ENCODE measurements around the gene BCAN.

The BCAN gene

DNA sequence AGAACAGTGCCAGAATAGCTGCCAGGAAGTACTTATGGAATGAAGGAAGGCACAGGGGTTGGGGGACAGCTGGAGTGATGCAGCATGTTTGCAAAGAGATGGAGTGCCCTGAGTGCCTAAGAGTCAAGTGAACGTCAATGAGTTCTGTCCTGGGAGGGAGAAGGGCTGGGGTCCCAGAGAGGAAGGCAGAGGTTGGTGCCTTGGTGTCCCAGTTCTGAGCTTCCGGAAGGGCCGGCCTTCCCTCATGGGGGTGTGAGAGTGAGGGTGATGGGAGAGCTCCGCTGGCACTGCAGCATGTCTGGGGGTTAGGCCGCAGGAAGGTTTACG is 17.7 kb downstream of the BCAN start:
- Mint-ChIP-seq H3K9me3 (ENCODE audit: low read depth) (no peaks in the 10 kb centered on the region), H3K27me3 (peaks cover 17% of the 10 kb centered on the region), H3K4me3 (no peak overlapping the region), H3K36me3 (no peaks in the 10 kb centered on the region), H3K4me1 (ENCODE audit: low read depth) (peaks cover 41% of the 10 kb centered on the region), H3K27ac (no peak overlapping the region)

DNA sequence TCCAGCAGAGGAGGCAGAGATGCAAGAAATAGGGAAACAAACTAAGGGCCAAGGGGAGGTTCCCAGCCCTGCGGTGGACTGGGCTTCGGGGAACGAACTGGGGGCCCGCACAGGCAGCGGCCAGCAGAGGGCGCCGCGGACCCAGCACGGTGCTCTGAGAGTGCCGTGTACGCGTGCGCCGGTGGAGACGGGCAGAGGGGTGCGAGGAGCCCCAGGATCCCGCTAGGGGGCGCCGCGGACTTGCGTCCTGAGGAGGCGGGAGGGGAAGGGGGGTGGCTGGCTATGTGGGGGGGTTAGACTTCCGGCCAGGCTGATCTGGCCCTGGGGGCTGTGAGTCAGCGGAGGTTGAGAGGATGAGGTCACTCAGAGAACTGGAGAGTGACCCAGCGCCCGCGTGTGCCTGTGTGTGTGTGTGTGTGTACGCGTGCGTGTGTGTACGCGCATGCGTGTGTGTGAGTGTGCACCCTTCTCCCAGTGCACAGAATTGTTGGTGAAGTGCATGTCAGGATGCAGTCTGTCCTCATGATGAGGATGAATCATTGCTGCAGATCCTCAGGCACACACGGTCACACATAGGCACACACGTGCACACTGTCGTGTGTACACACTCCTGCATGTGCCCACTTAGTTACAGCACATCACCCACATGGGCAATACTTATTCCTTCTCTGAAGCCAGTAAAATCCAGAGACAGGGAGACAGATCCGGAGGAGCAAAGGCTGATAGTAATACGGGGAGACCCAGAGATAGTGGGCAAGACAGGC is 18.3 kb downstream of the BCAN start:
- H3K27me3 Mint-ChIP-seq = peaks cover 14% of the 10 kb centered on the region
- H3K9me3 Mint-ChIP-seq (ENCODE audit: low read depth) = no peaks in the 10 kb centered on the region
- H3K36me3 Mint-ChIP-seq = no peaks in the 10 kb centered on the region
- peak overlapping the region; percentile 66 for H3K27ac Mint-ChIP-seq
- H3K4me1 Mint-ChIP-seq (ENCODE audit: low read depth) = peaks cover 41% of the 10 kb centered on the region
- peak overlapping the region; percentile 68 for H3K4me3 Mint-ChIP-seq

DNA sequence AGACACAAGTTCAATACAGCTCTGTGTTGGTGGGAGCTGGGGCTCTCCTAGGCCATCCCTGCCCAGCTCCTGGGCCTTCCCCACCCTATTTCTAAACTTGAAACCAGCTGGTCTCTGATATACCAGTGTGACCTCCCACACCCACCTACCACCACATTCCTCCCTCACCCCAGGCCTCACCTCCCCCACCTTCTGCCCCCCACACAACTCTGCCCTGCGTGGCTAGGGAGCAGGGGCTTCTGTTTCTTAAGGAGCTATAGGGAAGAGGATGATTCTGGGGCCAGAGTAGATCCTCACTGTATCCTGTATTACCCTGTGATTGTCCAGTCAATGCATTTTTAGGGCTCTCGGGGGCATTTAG is 18.8 kb downstream of the BCAN start:
- peak overlapping the region; percentile 65 for H3K4me3 Mint-ChIP-seq
- peaks cover 9% of the 10 kb centered on the region for H3K27me3 Mint-ChIP-seq
- peaks cover 41% of the 10 kb centered on the region for H3K4me1 Mint-ChIP-seq (ENCODE audit: low read depth)
- H3K36me3 Mint-ChIP-seq = no peaks in the 10 kb centered on the region
- no peak overlapping the region for H3K27ac Mint-ChIP-seq
- H3K9me3 Mint-ChIP-seq (ENCODE audit: low read depth) = no peaks in the 10 kb centered on the region

DNA sequence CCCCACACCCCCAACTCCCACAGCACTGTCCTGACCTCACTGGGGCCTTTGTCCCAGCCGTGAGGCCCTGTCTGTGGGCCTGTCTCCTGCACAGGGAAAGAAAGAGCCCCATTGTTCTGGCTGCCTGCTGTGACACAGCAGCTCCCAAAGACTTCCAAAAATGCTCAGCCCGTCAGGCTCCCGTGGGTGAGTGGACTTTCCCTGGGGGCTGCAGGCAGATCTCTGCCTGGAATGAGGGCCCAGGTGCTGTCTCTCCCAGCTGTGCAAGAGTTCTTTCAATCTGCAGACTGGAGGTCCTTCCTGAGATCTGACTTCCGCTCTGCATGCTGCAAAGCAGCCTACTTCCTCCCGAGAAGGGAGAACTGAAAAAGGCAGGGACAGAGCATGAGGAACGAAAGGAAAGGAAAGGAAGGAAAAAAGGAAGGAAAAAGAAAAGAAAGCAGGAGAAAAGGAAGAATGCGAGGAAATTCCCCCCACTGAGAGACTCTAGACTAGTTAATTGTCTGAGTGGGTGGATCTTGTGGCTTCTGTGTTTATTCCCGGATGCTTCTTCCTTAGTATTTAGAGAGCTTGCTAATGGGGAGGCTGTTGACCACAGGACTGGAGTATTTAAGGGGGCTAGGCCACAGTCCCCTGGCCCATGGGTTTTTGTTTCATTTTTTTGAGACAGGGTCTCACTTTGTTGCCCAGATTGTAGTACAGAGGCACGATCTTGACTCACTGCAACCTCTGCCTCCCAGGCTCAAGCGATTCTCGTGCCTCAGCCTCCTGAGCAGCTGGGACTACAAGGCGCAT is 20.3 kb downstream of the BCAN start:
- Mint-ChIP-seq H3K4me1 (ENCODE audit: low read depth) (peaks cover 35% of the 10 kb centered on the region), H3K4me3 (no peak overlapping the region), H3K27ac (no peak overlapping the region)

DNA sequence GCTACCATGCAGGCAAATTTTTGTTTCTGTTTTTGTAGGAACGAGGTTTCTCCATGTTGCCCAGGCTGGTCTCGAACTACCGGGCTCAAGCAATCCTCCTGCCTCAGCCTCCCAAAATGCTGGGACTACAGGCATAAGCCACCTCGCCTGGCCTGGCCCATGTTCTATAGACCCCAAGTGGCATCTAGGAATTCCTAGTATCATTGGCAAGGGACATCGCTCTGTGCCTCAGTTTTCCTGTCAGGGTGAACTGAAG is 20.8 kb downstream of the BCAN start:
- peaks cover 30% of the 10 kb centered on the region for H3K4me1 Mint-ChIP-seq (ENCODE audit: low read depth)
- H3K36me3 Mint-ChIP-seq = no peaks in the 10 kb centered on the region
- H3K9me3 Mint-ChIP-seq (ENCODE audit: low read depth) = no peaks in the 10 kb centered on the region
- H3K27me3 Mint-ChIP-seq = no peaks in the 10 kb centered on the region
- no peak overlapping the region for H3K27ac Mint-ChIP-seq
- no peak overlapping the region for H3K4me3 Mint-ChIP-seq

More for the DNA sequence above, 20.3 kb downstream of the BCAN start:
- Mint-ChIP-seq H3K27me3 (peaks cover 4% of the 10 kb centered on the region), H3K9me3 (ENCODE audit: low read depth) (no peaks in the 10 kb centered on the region), H3K36me3 (no peaks in the 10 kb centered on the region)

DNA sequence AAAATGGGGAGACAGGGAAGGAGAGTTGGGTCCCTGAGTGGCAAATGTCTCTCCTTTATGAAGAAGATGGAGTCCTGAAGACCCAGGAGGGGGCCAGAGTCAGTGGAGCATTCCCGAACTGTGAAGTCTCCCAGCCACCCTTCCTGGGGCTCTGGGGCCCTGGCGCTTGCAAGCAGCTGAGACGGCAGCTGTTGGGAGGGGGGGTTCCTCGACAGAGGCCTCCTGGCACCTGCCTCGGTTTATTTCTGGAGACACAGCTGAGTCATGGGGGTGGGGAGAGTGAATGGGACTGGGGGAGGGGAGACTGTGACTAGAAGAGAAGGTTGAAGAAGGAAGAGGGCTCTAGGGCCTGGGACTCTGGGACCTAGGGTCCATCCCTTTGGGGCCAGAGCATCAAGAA is 21.3 kb downstream of the BCAN start:
- no peaks in the 10 kb centered on the region for H3K36me3 Mint-ChIP-seq
- no peak overlapping the region for H3K4me3 Mint-ChIP-seq
- peaks cover 26% of the 10 kb centered on the region for H3K4me1 Mint-ChIP-seq (ENCODE audit: low read depth)
- no peaks in the 10 kb centered on the region for H3K9me3 Mint-ChIP-seq (ENCODE audit: low read depth)
- H3K27ac Mint-ChIP-seq = no peak overlapping the region
- no peaks in the 10 kb centered on the region for H3K27me3 Mint-ChIP-seq

DNA sequence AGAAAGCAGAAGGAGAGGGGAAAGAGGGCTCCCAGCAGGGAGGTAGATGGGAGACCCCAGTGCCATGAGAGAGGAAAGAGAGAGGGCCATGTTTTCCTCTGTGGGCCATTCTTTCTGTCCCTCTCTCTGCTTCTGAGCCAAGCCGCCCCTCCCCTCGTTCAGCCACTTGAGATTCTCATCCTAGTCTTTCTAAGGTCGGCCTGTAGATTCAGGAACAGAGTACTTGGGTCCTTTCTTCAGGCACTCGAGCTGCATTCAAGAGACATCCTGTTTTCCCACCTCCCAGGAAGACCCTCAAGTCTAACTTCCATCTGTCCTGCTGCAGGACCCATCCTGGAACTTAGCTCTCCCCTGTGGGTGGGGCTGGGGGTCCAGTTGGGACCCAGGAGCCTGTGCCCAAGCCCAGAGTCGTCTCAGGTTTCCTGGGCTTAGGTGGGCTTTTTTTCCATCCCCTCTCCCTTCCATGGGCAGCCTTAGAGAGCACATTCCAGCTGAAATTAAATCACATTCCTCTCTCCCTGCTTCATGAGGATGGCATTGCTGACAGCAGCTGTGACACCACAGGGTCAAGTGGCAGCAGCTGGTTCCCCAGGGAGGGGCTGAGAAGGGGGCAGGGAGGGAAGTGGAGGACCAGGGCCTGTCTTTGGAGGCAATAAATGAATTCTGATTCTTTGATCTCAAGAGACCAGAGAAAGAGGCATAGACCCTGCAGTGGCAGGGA is 22.3 kb downstream of the BCAN start:
- Mint-ChIP-seq H3K9me3 (ENCODE audit: low read depth) (no peaks in the 10 kb centered on the region), H3K4me1 (ENCODE audit: low read depth) (peaks cover 26% of the 10 kb centered on the region), H3K4me3 (no peak overlapping the region), H3K27me3 (no peaks in the 10 kb centered on the region), H3K27ac (no peak overlapping the region), H3K36me3 (no peaks in the 10 kb centered on the region)

DNA sequence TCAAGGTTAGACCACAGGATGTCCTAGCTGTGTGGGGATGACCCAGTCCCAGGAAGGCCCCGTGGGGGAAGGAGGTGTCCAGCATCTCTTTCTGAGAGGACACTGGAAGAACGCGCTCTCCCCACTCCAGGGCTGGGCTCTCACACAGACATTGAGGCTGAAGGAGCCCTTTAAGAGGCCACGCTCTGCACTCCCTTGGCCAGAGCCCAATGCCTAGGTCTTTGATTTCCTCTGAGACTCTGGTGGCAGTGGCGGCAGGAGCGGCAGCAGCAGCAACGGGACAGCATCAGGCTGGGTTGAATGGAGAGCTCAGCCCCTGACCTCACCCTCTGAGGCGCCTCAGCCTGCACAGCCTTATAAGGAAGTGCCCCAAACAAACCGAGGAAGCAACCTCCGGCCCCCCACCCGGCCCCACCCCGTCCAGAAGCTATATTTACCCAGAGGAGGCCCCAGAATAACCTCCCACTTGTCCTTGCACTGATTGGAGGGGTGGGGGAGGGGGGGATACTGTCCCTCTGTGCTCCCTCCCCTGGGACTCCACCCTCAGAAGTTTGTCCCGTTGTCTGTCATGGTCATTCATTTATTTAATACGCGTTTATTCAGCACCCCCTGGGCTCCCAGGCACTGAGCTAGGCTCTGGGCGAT is 23.0 kb downstream of the BCAN start:
- H3K4me1 Mint-ChIP-seq (ENCODE audit: low read depth) = peaks cover 19% of the 10 kb centered on the region
- H3K27me3 Mint-ChIP-seq = no peaks in the 10 kb centered on the region
- H3K27ac Mint-ChIP-seq = no peak overlapping the region
- H3K4me3 Mint-ChIP-seq = no peak overlapping the region
- no peaks in the 10 kb centered on the region for H3K9me3 Mint-ChIP-seq (ENCODE audit: low read depth)
- H3K36me3 Mint-ChIP-seq = no peaks in the 10 kb centered on the region

DNA sequence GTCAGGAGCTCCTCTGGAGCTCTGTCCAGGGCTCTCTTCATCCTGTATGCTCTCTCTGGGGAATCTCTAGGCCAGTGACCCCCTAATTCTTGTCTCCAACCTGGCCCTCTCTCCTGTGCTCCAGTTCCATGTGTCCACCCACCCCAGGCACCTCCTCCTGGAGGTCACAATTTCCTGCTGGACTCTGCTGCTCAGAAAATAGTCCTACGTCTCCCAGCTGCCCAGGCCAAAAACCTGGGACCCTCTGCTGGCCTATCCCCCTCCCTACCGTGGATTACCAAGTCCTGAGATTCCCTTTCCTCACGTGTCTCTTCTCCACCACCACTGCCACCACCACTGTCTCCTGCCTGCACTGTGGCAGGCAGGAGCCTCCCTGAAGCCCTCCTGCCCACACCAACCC is 23.6 kb downstream of the BCAN start:
- no peak overlapping the region for H3K27ac Mint-ChIP-seq
- H3K36me3 Mint-ChIP-seq = no peaks in the 10 kb centered on the region

DNA sequence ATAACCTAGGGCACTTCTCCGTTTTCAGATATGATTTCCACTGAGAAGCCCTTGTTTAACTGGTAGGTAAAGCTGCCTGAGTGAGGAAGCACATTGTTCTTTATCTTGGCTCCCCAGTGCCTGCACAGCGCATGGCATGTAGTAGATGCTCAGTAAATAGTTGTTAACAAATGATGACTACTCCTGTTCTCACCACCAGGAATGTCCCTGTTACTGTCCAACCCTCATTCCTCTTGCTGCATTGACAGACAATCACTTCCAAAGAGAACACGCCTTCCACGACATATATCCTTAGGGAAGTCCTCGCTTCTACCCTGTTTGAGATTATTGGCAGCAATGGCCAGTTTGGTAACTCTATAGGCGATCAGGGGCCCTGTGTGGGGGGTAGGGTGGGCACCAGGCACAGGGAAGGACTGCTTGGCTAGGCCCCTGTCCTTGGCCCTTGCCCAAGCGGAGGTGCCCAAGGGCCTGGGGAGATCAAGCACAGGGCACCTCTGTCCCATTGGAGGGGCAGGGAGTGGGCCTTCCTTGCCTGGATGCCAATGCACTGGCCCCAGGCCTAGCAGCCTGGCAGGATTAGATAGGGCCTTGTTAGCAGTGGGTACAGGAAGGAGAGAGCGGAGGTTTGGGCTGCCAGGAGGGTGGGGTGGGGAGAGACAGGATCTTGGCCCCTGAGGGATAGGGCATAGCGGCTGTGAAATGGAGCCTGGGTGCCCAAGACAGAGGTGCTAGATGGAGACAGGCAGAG is 25.1 kb downstream of the BCAN start:
- no peaks in the 10 kb centered on the region for H3K9me3 Mint-ChIP-seq (ENCODE audit: low read depth)
- H3K36me3 Mint-ChIP-seq = no peaks in the 10 kb centered on the region
- H3K4me1 Mint-ChIP-seq (ENCODE audit: low read depth) = peaks cover 2% of the 10 kb centered on the region
- no peaks in the 10 kb centered on the region for H3K27me3 Mint-ChIP-seq
- no peak overlapping the region for H3K27ac Mint-ChIP-seq
- no peak overlapping the region for H3K4me3 Mint-ChIP-seq

More for the DNA sequence above, 23.6 kb downstream of the BCAN start:
- Mint-ChIP-seq H3K9me3 (ENCODE audit: low read depth) (no peaks in the 10 kb centered on the region), H3K27me3 (no peaks in the 10 kb centered on the region), H3K4me1 (ENCODE audit: low read depth) (peaks cover 14% of the 10 kb centered on the region), H3K4me3 (no peak overlapping the region)

DNA sequence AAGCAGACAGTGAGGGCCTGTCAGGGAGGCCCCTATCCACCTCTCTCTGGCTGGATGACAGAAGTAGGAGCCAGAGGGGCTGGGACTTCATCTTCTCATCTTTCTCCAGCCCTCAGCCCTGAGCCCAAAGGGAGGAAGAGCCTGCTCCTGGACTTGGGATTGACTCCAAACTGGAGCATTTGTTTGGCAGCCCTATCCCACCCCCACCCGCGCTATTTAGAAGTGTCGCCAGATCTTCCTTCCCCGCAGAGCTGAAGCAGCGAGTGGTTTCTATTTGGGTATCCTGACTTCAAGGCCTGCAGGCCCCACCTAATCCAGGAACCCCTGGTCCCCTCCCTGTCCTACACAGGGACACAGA is 25.7 kb downstream of the BCAN start:
- H3K9me3 Mint-ChIP-seq (ENCODE audit: low read depth) = no peaks in the 10 kb centered on the region
- no peaks in the 10 kb centered on the region for H3K36me3 Mint-ChIP-seq
- H3K4me1 Mint-ChIP-seq (ENCODE audit: low read depth) = no peaks in the 10 kb centered on the region
- H3K4me3 Mint-ChIP-seq = no peak overlapping the region
- no peaks in the 10 kb centered on the region for H3K27me3 Mint-ChIP-seq
- no peak overlapping the region for H3K27ac Mint-ChIP-seq

DNA sequence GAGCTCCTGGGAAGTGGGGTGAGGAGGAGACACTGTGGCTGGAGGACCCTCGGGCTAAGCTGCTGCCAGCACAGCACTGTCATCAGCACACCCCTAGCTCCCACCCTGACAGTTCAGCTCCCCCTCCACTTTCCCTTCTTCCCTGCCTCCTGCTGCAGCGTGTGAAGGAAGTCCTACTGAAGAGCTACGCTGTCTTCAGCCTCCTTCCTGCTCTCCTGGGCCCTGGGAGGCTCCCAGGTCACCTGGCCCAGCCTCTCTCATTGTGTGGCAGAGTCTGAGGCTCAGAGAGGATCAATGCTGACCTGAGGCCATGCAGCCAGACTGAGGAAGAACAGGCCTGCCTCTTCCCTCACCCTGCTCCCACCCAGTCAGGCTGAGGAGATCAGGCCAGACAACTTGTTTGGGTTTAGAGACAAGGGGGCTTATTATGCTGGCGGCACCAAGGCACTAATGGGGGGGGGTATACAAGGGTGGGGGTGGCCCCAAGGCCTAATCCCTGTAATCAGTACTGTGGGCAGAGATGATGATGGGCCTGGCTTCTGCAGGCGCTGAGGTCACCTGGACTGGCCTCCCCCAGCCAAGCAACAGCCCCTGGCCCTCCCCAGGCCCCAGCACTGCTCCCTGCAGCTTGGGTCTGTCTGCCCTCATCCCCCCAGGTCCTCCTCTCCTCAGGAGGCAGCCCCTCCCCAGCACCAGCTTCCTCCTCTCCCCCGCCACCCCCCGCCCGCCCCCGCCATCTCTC is 26.2 kb downstream of the BCAN start:
- Mint-ChIP-seq H3K27me3 (no peaks in the 10 kb centered on the region), H3K9me3 (ENCODE audit: low read depth) (no peaks in the 10 kb centered on the region), H3K27ac (no peak overlapping the region), H3K4me3 (no peak overlapping the region), H3K36me3 (no peaks in the 10 kb centered on the region), H3K4me1 (ENCODE audit: low read depth) (no peaks in the 10 kb centered on the region)

DNA sequence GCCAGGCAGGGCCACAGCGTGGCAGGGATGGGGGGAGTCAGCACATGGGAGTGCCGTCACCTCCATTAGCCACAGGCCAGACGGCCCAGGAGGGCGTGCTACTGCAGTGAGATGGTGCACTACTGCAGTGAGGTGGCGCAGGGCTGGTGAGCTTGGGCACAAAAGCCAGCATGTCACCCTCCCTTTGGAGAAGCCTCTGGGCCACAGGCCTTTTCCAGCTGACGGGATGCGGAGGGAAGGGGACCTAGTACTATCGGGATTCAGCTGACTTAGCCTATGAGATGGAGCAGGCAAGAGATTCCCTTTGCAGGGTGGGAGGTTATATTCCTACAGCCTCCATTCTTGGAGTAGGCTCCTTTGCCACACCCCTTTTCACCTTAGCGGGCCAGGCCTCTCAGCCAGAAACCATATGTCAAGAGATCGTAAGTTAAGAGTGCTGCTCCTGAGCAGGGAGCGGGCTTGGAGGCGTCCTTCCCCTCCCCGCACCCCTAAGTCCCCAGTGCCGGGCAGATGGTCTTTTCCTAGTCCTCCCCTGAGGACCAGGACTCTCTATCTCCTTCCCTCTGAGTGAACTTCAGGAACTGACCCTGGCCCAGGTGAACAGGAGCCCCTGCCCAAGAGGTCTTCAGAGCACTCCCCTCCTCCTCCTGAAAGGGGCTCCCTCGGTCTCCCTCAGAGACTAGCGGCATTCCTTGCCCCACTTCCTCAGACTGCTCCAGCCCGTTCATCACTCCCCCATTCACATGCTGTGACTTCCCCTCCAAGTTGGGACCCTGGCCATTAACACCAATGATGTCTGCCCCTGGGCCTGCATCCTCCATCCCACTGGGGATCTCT is 27.1 kb downstream of the BCAN start:
- no peaks in the 10 kb centered on the region for H3K36me3 Mint-ChIP-seq
- no peaks in the 10 kb centered on the region for H3K27me3 Mint-ChIP-seq
- no peaks in the 10 kb centered on the region for H3K4me1 Mint-ChIP-seq (ENCODE audit: low read depth)
- H3K4me3 Mint-ChIP-seq = no peak overlapping the region
- no peaks in the 10 kb centered on the region for H3K9me3 Mint-ChIP-seq (ENCODE audit: low read depth)
- no peak overlapping the region for H3K27ac Mint-ChIP-seq

Data from activated naive CD8-positive, alpha-beta T cell (primary cell).